ENCODE results near the gene IGSF21. TPM values are rescaled to one million over a fixed set of nuclear protein-coding genes. Genes with fewer than 3 reads are reported as not detected.

Gene IGSF21
- total and polyA plus RNA-seq, 2 of the 4 experiments (the other 2 are of a cell fraction): not detected

DNA sequence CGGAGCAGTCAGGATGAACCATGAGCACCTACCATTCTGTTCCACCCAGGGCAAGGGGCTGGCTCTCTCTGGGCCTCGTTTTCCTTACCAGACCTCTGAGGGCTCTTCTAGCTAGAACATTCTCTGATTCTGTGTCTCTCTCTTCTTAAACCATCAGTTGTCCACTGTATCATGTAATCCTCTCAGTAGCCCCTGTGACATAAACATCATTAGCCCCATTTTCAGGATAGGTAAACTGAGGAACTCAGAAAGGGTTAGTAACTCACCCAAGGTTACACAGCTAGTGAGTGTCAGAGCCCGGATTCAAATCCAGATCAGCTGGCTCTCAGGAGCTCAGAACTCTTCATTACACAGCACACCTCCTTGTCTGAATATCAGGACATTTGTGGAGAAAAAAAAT, 22.8 kb downstream of the IGSF21 start:
- Histone ChIP-seq H3K79me1 (ENCODE audit: low read depth in 1 of 2, low read length in 2 of 2) (no peaks in the 10 kb centered on the region), H3K4me3 (ENCODE audit: insufficient read depth, low read depth, low read length) (no peak overlapping the region), H3K56ac (ENCODE audit: extremely low read depth, insufficient read depth, low read length) (no peak overlapping the region), H4K20me1 (ENCODE audit: insufficient read depth, low read length) (no peaks in the 10 kb centered on the region), H2AK5ac (ENCODE audit: low read depth, low read length) (no peak overlapping the region), H2BK5ac (ENCODE audit: low read depth, low read length, poor library complexity, severe bottlenecking) (no peak overlapping the region), H3K9me3 (ENCODE audit: control insufficient read depth, insufficient read depth, low read length) (no peaks in the 10 kb centered on the region), H3K14ac (replicated peaks; ENCODE audit: low read depth, low read length) (no peak overlapping the region), H4K91ac (ENCODE audit: insufficient read depth, low read depth, low read length) (no peak overlapping the region), H3K27ac (ENCODE audit: insufficient read depth, low read length) (no peak overlapping the region), H3K18ac (ENCODE audit: low read depth, low read length) (no peak overlapping the region), H3K9ac (ENCODE audit: low read depth, low read length) (no peak overlapping the region), H2BK15ac (ENCODE audit: low read depth, low read length) (no peak overlapping the region), H2AK9ac (replicated peaks; ENCODE audit: low read depth, low read length, poor library complexity) (no peak overlapping the region), H4K8ac (ENCODE audit: low read depth in 2 of 2, low read length in 2 of 2) (no peak overlapping the region), H3K4me2 (ENCODE audit: low read depth, low read length) (no peak overlapping the region), H3K9me1 (ENCODE audit: insufficient read depth, low read length) (no peaks in the 10 kb centered on the region), H2BK20ac (ENCODE audit: low read depth, low read length) (no peak overlapping the region), H3K4me1 (ENCODE audit: control insufficient read depth, insufficient read depth, low read length) (no peaks in the 10 kb centered on the region), H2BK120ac (ENCODE audit: low read depth, low read length) (no peak overlapping the region), H3K27me3 (ENCODE audit: control insufficient read depth, insufficient read depth, low read length) (no peaks in the 10 kb centered on the region), H2AFZ (replicated peaks; ENCODE audit: low read length, poor library complexity) (no peak overlapping the region), H3K36me3 (ENCODE audit: control insufficient read depth, insufficient read depth, low read length) (no peaks in the 10 kb centered on the region), H4K5ac (ENCODE audit: low read depth, low read length) (no peak overlapping the region), H3K23ac (ENCODE audit: low read depth, low read length) (no peak overlapping the region), H3K4ac (ENCODE audit: low read depth, low read length) (no peak overlapping the region)
- in situ Hi-C loops (cut with MboI; ENCODE audit: low sequenced_read_pairs) (no loop called here), dilution Hi-C loops (cut with HindIII; ENCODE audit: low sequenced_read_pairs, unreplicated experiment) (no loop called here), intact Hi-C loops (cut with micrococcal nuclease) (no loop called here)
- POLR2A ChIA-PET (ENCODE audit: unreplicated experiment): no interaction called here
- CTCF ChIA-PET: no interaction called here
- BruUV-seq (replicated peaks): no TSS peak
- TF ChIP-seq, protein P1, sequence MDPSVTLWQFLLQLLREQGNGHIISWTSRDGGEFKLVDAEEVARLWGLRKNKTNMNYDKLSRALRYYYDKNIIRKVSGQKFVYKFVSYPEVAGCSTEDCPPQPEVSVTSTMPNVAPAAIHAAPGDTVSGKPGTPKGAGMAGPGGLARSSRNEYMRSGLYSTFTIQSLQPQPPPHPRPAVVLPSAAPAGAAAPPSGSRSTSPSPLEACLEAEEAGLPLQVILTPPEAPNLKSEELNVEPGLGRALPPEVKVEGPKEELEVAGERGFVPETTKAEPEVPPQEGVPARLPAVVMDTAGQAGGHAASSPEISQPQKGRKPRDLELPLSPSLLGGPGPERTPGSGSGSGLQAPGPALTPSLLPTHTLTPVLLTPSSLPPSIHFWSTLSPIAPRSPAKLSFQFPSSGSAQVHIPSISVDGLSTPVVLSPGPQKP (IDR thresholded peaks at IDR 0.05; ENCODE audit: borderline replicate concordance, low read depth, low read length): no peak
- no peak for TF ChIP-seq MAFK (IDR thresholded peaks at IDR 0.05; ENCODE audit: low read depth, low read length)
- no peak for TF ChIP-seq BHLHE40 (IDR thresholded peaks at IDR 0.05; ENCODE audit: low read depth, low read length)
- TF ChIP-seq RFX5 (IDR thresholded peaks at IDR 0.05; ENCODE audit: low read depth, low read length): no peak
- TF ChIP-seq RAD21 (IDR thresholded peaks at IDR 0.05; ENCODE audit: low read length): no peak
- TF ChIP-seq CHD1 (IDR thresholded peaks at IDR 0.05; ENCODE audit: low read depth, low read length): no peak
- TF ChIP-seq, protein P2, sequence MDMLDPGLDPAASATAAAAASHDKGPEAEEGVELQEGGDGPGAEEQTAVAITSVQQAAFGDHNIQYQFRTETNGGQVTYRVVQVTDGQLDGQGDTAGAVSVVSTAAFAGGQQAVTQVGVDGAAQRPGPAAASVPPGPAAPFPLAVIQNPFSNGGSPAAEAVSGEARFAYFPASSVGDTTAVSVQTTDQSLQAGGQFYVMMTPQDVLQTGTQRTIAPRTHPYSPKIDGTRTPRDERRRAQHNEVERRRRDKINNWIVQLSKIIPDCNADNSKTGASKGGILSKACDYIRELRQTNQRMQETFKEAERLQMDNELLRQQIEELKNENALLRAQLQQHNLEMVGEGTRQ (IDR thresholded peaks at IDR 0.05; ENCODE audit: low read depth, low read length): no peak
- TF ChIP-seq FOS (IDR thresholded peaks at IDR 0.05; ENCODE audit: low read depth, low read length): no peak
- TF ChIP-seq, protein P3, sequence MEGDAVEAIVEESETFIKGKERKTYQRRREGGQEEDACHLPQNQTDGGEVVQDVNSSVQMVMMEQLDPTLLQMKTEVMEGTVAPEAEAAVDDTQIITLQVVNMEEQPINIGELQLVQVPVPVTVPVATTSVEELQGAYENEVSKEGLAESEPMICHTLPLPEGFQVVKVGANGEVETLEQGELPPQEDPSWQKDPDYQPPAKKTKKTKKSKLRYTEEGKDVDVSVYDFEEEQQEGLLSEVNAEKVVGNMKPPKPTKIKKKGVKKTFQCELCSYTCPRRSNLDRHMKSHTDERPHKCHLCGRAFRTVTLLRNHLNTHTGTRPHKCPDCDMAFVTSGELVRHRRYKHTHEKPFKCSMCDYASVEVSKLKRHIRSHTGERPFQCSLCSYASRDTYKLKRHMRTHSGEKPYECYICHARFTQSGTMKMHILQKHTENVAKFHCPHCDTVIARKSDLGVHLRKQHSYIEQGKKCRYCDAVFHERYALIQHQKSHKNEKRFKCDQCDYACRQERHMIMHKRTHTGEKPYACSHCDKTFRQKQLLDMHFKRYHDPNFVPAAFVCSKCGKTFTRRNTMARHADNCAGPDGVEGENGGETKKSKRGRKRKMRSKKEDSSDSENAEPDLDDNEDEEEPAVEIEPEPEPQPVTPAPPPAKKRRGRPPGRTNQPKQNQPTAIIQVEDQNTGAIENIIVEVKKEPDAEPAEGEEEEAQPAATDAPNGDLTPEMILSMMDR (conservative IDR thresholded peaks at IDR 0.05; ENCODE audit: low read depth, low read length): no peak
- ATAC-seq (ENCODE audit: low read depth) (no peak), DNase-seq (no peak)
- 13% methylated on average over 1 of the region's 3 CpGs; no CpG with 5 or more reads in 1 of the 2 experiments for WGBS, 2 experiments (ENCODE audit: extremely low coverage in 2 of 2, insufficient read length in 1 of 2)

Measured in IMR-90 (cell line).